Measurements from ENCODE around the gene DLEC1. TPM values are rescaled to one million over a fixed set of nuclear protein-coding genes. Genes with fewer than 3 reads are reported as not detected.

Gene DLEC1
- total and polyA plus RNA-seq, 7 experiments from 2014 or later, result 0.41 to 9.4 (median 5.6) TPM

- CTCF ChIA-PET, result no interaction called here
- Histone ChIP-seq H3K4me1 (ENCODE audit: control insufficient read depth in 2 of 2, insufficient read depth in 2 of 2, low read length in 2 of 2) (peaks cover 11 to 21% of the 10 kb centered on the region in 2 donors), H3K36me3 (ENCODE audit: control insufficient read depth in 2 of 3, insufficient read depth in 3 of 3, low read length in 3 of 3) (peaks cover 0 to 24% (median 0%) of the 10 kb centered on the region in 3 experiments), H3K9me3 (ENCODE audit: control insufficient read depth in 2 of 3, low read length in 3 of 3) (no peaks in the 10 kb centered on the region), H3K27me3 (ENCODE audit: control insufficient read depth in 2 of 2, insufficient read depth in 2 of 2, low read length in 2 of 2) (no peaks in the 10 kb centered on the region), H3K4me3 (ENCODE audit: low read length) (no peak overlapping the region), H3K27ac (ENCODE audit: low read depth, low read length) (no peak overlapping the region)
- Mint-ChIP-seq H3K36me3 (peaks cover 9 to 35% (median 15%) of the 10 kb centered on the region in 5 donors), H3K4me1 (peaks cover 15 to 46% (median 39%) of the 10 kb centered on the region in 7 donors), H3K4me3 (peak overlapping the region in 2 of 10 donors; percentile 10 to 16), H3K9me3 (peaks cover 0 to 19% (median 12%) of the 10 kb centered on the region in 11 donors), H3K27ac (peak overlapping the region in 5 of 9 donors; percentile 12 to 53 (median 40)), H3K27me3 (peaks cover 0 to 4% (median 0%) of the 10 kb centered on the region in 5 donors)
- DNase-seq (no peak), ATAC-seq (no peak)
- intact Hi-C loops (cut with micrococcal nuclease), result no loop called here
- POLR2A ChIA-PET, result interaction anchor here (1.7 to 8.2 kb wide), 2 partner anchors 17 to 23 kb away, joined by 6 to 156 read pairs; partner anchors contain the start of gene OXSR1
These were observed 102.9 kb downstream of the DLEC1 start for GRCh38 chr3:38141952-38142273.

- CTCF ChIA-PET, result no interaction called here
- POLR2A ChIA-PET, result interaction anchor here (8.2 kb wide), 1 partner anchor 22 kb away, joined by 156 read pairs; the partner anchor contains the start of gene OXSR1
These were observed 104.0 kb downstream of the DLEC1 start for GRCh38 chr3:38142959-38143358.

GRCh38 chr3:38143511-38143910 lies 104.5 kb downstream of the DLEC1 start:
- peaks cover 0 to 31% (median 12%) of the 10 kb centered on the region in 11 donors for H3K9me3 Mint-ChIP-seq
- no peak overlapping the region for H3K27ac Mint-ChIP-seq
- peaks cover 11 to 12% of the 10 kb centered on the region in 2 donors for H3K4me1 ChIP-seq (ENCODE audit: control insufficient read depth in 2 of 2, insufficient read depth in 2 of 2, low read length in 2 of 2)
- H3K36me3 Mint-ChIP-seq, result peaks cover 13 to 41% (median 18%) of the 10 kb centered on the region in 5 donors
- CTCF ChIA-PET, result no interaction called here
- intact Hi-C loops (cut with micrococcal nuclease), result no loop called here
- peaks cover 0 to 4% (median 0%) of the 10 kb centered on the region in 5 donors for H3K27me3 Mint-ChIP-seq
- POLR2A ChIA-PET, result interaction anchor here (8.2 kb wide), 1 partner anchor 21 kb away, joined by 156 read pairs; the partner anchor contains the start of gene OXSR1
- H3K4me1 Mint-ChIP-seq, result peaks cover 9 to 44% (median 29%) of the 10 kb centered on the region in 7 donors
- H3K27ac ChIP-seq (ENCODE audit: low read depth, low read length), result no peak overlapping the region
- H3K9me3 ChIP-seq (ENCODE audit: control insufficient read depth in 2 of 3, low read length in 3 of 3), result no peaks in the 10 kb centered on the region
- DNase-seq (no peak), ATAC-seq (no peak)
- peaks cover 0 to 24% (median 0%) of the 10 kb centered on the region in 3 experiments for H3K36me3 ChIP-seq (ENCODE audit: control insufficient read depth in 2 of 3, insufficient read depth in 3 of 3, low read length in 3 of 3)
- no peak overlapping the region for H3K4me3 ChIP-seq (ENCODE audit: low read length)
- H3K27me3 ChIP-seq (ENCODE audit: control insufficient read depth in 2 of 2, insufficient read depth in 2 of 2, low read length in 2 of 2), result no peaks in the 10 kb centered on the region
- no peak overlapping the region for H3K4me3 Mint-ChIP-seq

More at GRCh38 chr3:38142959-38143358, 104.0 kb downstream of the DLEC1 start:
- no peak overlapping the region for H3K4me3 ChIP-seq (ENCODE audit: low read length)
- Mint-ChIP-seq H3K36me3 (peaks cover 13 to 41% (median 18%) of the 10 kb centered on the region in 5 donors), H3K4me3 (no peak overlapping the region), H3K27ac (no peak overlapping the region), H3K27me3 (peaks cover 0 to 4% (median 0%) of the 10 kb centered on the region in 5 donors), H3K4me1 (peaks cover 14 to 45% (median 33%) of the 10 kb centered on the region in 7 donors), H3K9me3 (peaks cover 0 to 30% (median 12%) of the 10 kb centered on the region in 11 donors)
- ATAC-seq, result no peak
- no peak for DNase-seq
- H3K9me3 ChIP-seq (ENCODE audit: control insufficient read depth in 2 of 3, low read length in 3 of 3), result no peaks in the 10 kb centered on the region
- no peaks in the 10 kb centered on the region for H3K27me3 ChIP-seq (ENCODE audit: control insufficient read depth in 2 of 2, insufficient read depth in 2 of 2, low read length in 2 of 2)
- peaks cover 11 to 16% of the 10 kb centered on the region in 2 donors for H3K4me1 ChIP-seq (ENCODE audit: control insufficient read depth in 2 of 2, insufficient read depth in 2 of 2, low read length in 2 of 2)
- H3K27ac ChIP-seq (ENCODE audit: low read depth, low read length), result no peak overlapping the region
- intact Hi-C loops (cut with micrococcal nuclease), result no loop called here
- H3K36me3 ChIP-seq (ENCODE audit: control insufficient read depth in 2 of 3, insufficient read depth in 3 of 3, low read length in 3 of 3), result peaks cover 0 to 24% (median 0%) of the 10 kb centered on the region in 3 experiments

GRCh38 chr3:38146504-38146903 lies 107.5 kb downstream of the DLEC1 start:
- DNase-seq (no peak), ATAC-seq (no peak)
- Histone ChIP-seq H3K4me1 (ENCODE audit: control insufficient read depth in 2 of 2, insufficient read depth in 2 of 2, low read length in 2 of 2) (peaks cover 0 to 5% of the 10 kb centered on the region in 2 donors), H3K36me3 (ENCODE audit: control insufficient read depth in 2 of 3, insufficient read depth in 3 of 3, low read length in 3 of 3) (peaks cover 0 to 10% (median 0%) of the 10 kb centered on the region in 3 experiments), H3K4me3 (ENCODE audit: low read length) (no peak overlapping the region), H3K27ac (ENCODE audit: low read depth, low read length) (no peak overlapping the region), H3K27me3 (ENCODE audit: control insufficient read depth in 2 of 2, insufficient read depth in 2 of 2, low read length in 2 of 2) (no peaks in the 10 kb centered on the region), H3K9me3 (ENCODE audit: control insufficient read depth in 2 of 3, low read length in 3 of 3) (no peaks in the 10 kb centered on the region)
- no peak overlapping the region for H3K4me3 Mint-ChIP-seq
- H3K9me3 Mint-ChIP-seq, result peaks cover 0 to 31% (median 17%) of the 10 kb centered on the region in 11 donors
- no peak overlapping the region for H3K27ac Mint-ChIP-seq
- H3K27me3 Mint-ChIP-seq, result peaks cover 0 to 4% (median 0%) of the 10 kb centered on the region in 5 donors
- POLR2A ChIA-PET, result interaction anchor here (0.6 kb wide), 1 partner anchor 41 kb away, joined by 6 read pairs; no protein-coding TSS in a partner anchor
- CTCF ChIA-PET, result interaction anchor here (0.7 kb wide), 1 partner anchor 17 kb away, joined by 3 read pairs; no protein-coding TSS in a partner anchor
- peaks cover 7 to 28% (median 13%) of the 10 kb centered on the region in 5 donors for H3K36me3 Mint-ChIP-seq
- intact Hi-C loops (cut with micrococcal nuclease), result no loop called here
- H3K4me1 Mint-ChIP-seq, result peaks cover 7 to 35% (median 24%) of the 10 kb centered on the region in 7 donors

- Mint-ChIP-seq H3K27ac (peak overlapping the region in 1 of 9 donors; percentile 70), H3K4me1 (peaks cover 12 to 41% (median 29%) of the 10 kb centered on the region in 7 donors), H3K36me3 (peaks cover 3 to 22% (median 9%) of the 10 kb centered on the region in 5 donors), H3K9me3 (peaks cover 0 to 31% (median 17%) of the 10 kb centered on the region in 11 donors), H3K27me3 (peaks cover 0 to 4% (median 0%) of the 10 kb centered on the region in 5 donors), H3K4me3 (no peak overlapping the region)
- Histone ChIP-seq H3K36me3 (ENCODE audit: control insufficient read depth in 2 of 3, insufficient read depth in 3 of 3, low read length in 3 of 3) (peaks cover 0 to 1% (median 0%) of the 10 kb centered on the region in 3 experiments), H3K4me1 (ENCODE audit: control insufficient read depth in 2 of 2, insufficient read depth in 2 of 2, low read length in 2 of 2) (peaks cover 0 to 14% of the 10 kb centered on the region in 2 donors), H3K27ac (ENCODE audit: low read depth, low read length) (no peak overlapping the region), H3K27me3 (ENCODE audit: control insufficient read depth in 2 of 2, insufficient read depth in 2 of 2, low read length in 2 of 2) (no peaks in the 10 kb centered on the region), H3K4me3 (ENCODE audit: low read length) (no peak overlapping the region), H3K9me3 (ENCODE audit: control insufficient read depth in 2 of 3, low read length in 3 of 3) (no peaks in the 10 kb centered on the region)
- ChIA-PET POLR2A (no interaction called here), CTCF (interaction anchor here (0.6 to 1.1 kb wide), 3 partner anchors 11 to 22 kb away, joined by 3 to 4 read pairs (median 3); no protein-coding TSS in a partner anchor)
- no peak for DNase-seq
- intact Hi-C loops (cut with micrococcal nuclease), result no loop called here
- no peak for ATAC-seq
These were observed 108.4 kb downstream of the DLEC1 start for GRCh38 chr3:38147421-38147820.

GRCh38 chr3:38148311-38148882 lies 109.4 kb downstream of the DLEC1 start:
- Mint-ChIP-seq H3K27ac (peak overlapping the region in 2 of 9 donors; percentile 32 to 70), H3K27me3 (peaks cover 0 to 4% (median 0%) of the 10 kb centered on the region in 5 donors), H3K9me3 (peaks cover 0 to 31% (median 17%) of the 10 kb centered on the region in 11 donors), H3K4me3 (no peak overlapping the region), H3K36me3 (peaks cover 3 to 21% (median 7%) of the 10 kb centered on the region in 5 donors), H3K4me1 (peaks cover 12 to 41% (median 30%) of the 10 kb centered on the region in 7 donors)
- intact Hi-C loops (cut with micrococcal nuclease), result no loop called here
- no peak for DNase-seq
- Histone ChIP-seq H3K4me3 (ENCODE audit: low read length) (no peak overlapping the region), H3K4me1 (ENCODE audit: control insufficient read depth in 2 of 2, insufficient read depth in 2 of 2, low read length in 2 of 2) (peaks cover 0 to 14% of the 10 kb centered on the region in 2 donors), H3K36me3 (ENCODE audit: control insufficient read depth in 2 of 3, insufficient read depth in 3 of 3, low read length in 3 of 3) (no peaks in the 10 kb centered on the region), H3K27ac (ENCODE audit: low read depth, low read length) (no peak overlapping the region), H3K27me3 (ENCODE audit: control insufficient read depth in 2 of 2, insufficient read depth in 2 of 2, low read length in 2 of 2) (no peaks in the 10 kb centered on the region), H3K9me3 (ENCODE audit: control insufficient read depth in 2 of 3, low read length in 3 of 3) (no peaks in the 10 kb centered on the region)
- POLR2A ChIA-PET, result interaction anchor here (1.6 kb wide), 1 partner anchor 16 kb away, joined by 5 read pairs; the partner anchor contains the start of gene OXSR1
- ATAC-seq, result peak; percentile 54
- CTCF ChIA-PET, result interaction anchor here (1.1 kb wide), 1 partner anchor 11 kb away, joined by 4 read pairs; no protein-coding TSS in a partner anchor

All from naive thymus-derived CD4-positive, alpha-beta T cell (primary cell).